PC-3 (cell line): ENCODE results near the gene STAG1.

Source experiments
- CTCF ChIP-seq: fragments of 300-600 bp; sonication (generic); conservative IDR thresholded peaks from 2 replicates; pipeline ENCODE4 v1.5.1; 2017; ENCODE audit warnings: antibody characterized with exemption, low read depth, mild to moderate bottlenecking, low read length
- EZH2 ChIP-seq: fragments of 300-600 bp; sonication (generic); IDR thresholded peaks from one replicate; pipeline ENCODE4 v1.6.1; 2017; ENCODE audit warnings: antibody characterized with exemption, mild to moderate bottlenecking, low read length; ENCODE audit not compliant: unreplicated experiment

- TF ChIP-seq CTCF (no peak), EZH2 (no peak)
Measured at GRCh38 chr3:136667081-136667480, 85.1 kb downstream of the STAG1 start.
